GM18505 (cell line): ENCODE measurements around the gene WDR77.
A peak's percentile ranks its signal among the peaks of the same experiment; 100 is the strongest.

Experiments
- ATAC-seq: cut with Tn5 transposase; IDR thresholded peaks from one replicate; pipeline ENCODE4 v1.9.1; 2021; ENCODE audit not compliant: unreplicated experiment
- POLR2A ChIP-seq: IDR thresholded peaks from 4 replicates; pipeline ENCODE4 v1.6.1; 2011; ENCODE audit warnings: borderline replicate concordance; ENCODE audit not compliant: insufficient read depth, insufficient read length; ENCODE audit errors: extremely low read depth

Gene WDR77

GRCh38 chr1:111448918-111449702 is at the start of gene WDR77, which contains the start of gene ATP5PB:
WDR77 (minus strand) TSS chr1:111449256; CDS start chr1:111449169, 87 bp downstream.
ATP5PB (plus strand) TSS chr1:111449464; CDS start chr1:111449542, 78 bp downstream.
- ATAC-seq, result peak; percentile 94
- TF ChIP-seq POLR2A, result peak; percentile 70

DNA sequence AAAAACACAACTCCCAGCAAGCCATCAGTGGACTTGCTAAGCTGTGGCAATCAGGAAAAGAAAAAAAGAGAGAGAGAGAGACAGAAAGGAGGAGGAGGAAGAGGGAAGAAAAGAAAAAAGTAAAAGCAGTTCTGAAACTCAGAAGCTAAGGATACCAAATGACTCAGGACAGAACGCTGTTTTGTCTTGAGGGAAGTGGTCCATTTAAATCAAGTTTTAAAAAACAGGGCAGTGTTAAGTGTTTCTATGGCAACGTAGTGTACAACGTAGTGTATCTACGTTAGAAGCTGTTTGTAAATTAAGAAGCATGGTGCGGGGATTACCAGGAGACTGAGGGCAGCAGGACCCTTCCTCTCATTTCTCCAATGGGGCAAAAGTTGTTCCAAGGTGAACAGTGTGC is 48.5 kb upstream of the WDR77 start:
- ATAC-seq, result no peak
- no peak for TF ChIP-seq POLR2A

DNA sequence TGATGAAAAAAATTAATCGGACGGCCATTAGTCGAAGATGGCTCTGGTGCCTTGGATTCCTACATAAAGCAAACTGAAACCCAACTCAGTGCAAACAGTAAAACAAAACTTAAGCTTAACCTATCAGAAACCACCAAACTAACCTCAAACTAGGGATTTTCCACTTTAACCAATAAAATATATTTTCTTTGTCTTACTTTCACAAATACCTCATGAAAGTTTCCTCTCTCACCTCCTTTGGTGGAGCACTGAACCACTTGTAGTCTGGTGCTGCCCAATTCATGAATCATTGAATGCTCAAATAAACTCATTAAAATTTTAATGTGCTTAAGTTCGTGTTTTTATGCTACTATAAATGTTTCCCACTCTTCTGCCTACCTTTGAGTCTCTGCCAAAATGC is 47.3 kb upstream of the WDR77 start:
- ATAC-seq, result no peak
- no peak for TF ChIP-seq POLR2A

GRCh38 chr1:111491070-111491469 is 42.0 kb upstream of the WDR77 start:
- no peak for ATAC-seq
- TF ChIP-seq POLR2A, result no peak

DNA sequence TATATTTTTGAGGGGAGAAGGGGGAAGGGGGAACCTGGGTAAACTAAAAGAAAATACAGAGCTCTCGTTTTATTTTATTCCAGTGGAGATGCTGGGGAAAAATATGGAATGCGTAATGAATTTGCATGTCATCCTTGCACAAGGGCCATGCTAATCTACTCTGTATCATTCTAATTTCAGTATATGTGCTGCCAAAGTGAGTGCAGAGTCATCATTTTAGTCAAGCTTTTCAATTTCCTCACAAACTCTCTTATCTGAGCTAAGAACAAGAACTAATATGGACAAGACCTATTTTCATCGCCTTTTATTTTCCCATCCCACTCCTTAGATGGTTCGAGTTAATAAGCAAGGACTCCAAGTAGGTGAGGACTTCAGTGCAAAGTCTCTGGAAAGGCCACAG is 41.2 kb upstream of the WDR77 start:
- ATAC-seq, result no peak
- no peak for TF ChIP-seq POLR2A

DNA sequence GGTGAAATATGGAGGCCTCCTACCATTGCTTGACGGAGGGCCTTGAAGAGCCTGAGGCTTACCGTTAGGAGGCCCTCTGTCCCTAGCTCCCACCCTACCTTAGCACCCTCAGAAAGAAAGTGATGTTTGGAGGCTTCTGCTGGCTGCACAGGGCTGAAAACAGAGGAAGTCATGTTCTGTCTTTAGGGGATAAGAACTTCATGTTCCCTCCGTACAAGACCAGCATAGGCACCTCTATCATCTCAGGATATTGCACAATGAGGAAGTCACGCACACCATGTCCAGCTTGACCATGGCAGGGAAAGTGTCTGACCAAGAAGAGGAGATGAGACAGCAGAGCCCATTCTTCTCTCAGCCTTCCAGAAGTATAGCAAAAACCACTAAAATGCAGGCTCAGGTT is 40.5 kb upstream of the WDR77 start:
- ATAC-seq, result no peak
- no peak for TF ChIP-seq POLR2A

DNA sequence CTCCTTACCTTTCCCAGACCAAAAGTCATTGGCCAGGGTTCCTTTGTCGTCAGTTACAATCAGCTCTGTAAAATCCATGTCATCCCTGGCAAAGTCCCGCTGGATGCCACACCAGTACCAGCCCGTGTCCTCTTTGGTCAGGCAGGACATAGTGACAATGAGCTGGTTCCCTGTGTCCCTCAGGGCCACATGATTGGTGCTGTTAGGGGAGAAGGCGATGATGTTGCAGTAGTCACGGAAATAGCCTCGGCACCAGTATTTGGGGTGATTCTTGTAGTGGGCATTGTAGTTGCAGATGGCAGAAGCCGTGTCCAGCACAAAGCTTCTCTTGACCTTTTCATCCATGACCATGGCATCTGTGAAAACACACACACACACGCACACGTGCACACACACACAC is 39.6 kb upstream of the WDR77 start:
- no peak for ATAC-seq
- no peak for TF ChIP-seq POLR2A

- no peak for TF ChIP-seq POLR2A
- ATAC-seq, result no peak
Observed at GRCh38 chr1:111487133-111487532, 38.1 kb upstream of the WDR77 start.

GRCh38 chr1:111486431-111486830 is 37.4 kb upstream of the WDR77 start:
- TF ChIP-seq POLR2A, result no peak
- ATAC-seq, result no peak

DNA sequence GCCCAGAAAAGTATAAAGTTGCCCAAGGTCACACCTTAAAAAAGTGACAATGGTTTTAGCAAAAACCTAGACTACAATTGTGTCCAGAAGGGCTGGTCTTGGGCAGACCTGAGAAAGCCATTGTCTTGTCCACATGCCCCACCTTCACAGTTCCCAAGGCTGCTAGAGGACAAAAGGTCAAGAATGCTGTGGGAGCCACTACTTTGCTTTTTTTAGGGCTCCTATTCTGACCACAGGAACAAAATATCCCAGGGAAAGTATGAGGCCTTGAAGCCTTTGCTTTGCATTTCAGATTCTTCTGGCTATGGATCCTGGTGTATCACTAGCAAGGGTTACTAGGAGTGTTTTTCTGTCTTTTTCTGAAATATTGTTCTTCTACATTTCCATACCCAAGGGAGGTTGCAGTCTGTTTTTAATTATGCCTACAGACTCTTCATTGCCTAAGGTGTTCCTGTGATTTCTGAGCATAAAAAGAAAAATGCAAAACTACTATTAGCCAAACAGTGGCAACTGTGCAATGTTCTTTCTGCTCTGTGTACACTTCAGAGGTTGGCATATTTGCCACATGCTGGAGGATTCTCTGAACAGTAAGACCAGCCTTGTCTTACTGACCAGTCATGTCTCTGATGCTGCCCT is 35.5 kb upstream of the WDR77 start:
- TF ChIP-seq POLR2A, result no peak
- no peak for ATAC-seq

- no peak for TF ChIP-seq POLR2A
Observed at GRCh38 chr1:111483876-111484275, 34.8 kb upstream of the WDR77 start.

DNA sequence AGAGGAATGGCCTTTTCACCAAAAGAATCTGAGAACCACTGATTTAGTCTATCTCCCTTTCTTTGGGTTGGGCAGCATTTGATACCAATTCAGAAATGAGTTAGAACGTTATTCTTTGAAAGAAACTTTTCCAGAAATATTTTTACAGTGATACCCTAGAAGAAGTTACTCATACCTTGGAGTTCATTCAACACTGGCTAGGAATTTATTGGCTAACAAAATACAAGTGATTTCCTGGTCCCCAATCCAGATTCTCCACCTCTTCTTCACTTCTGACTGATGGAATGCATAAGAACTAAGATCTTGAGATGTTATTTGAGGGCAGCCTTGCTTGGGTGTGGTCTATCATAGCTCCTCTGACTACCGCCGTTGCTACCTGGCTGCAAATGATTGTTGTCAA is 34.1 kb upstream of the WDR77 start:
- ATAC-seq, result no peak
- no peak for TF ChIP-seq POLR2A

More at GRCh38 chr1:111483876-111484275, 34.8 kb upstream of the WDR77 start:
- ATAC-seq, result no peak

GRCh38 chr1:111481387-111482221 is 32.5 kb upstream of the WDR77 start:
- no peak for TF ChIP-seq POLR2A
- ATAC-seq, result peak; percentile 42

- no peak for TF ChIP-seq POLR2A
- no peak for ATAC-seq
Observed at GRCh38 chr1:111480674-111481073, 31.6 kb upstream of the WDR77 start.

GRCh38 chr1:111476761-111477309 is 27.8 kb upstream of the WDR77 start:
- no peak for TF ChIP-seq POLR2A
- ATAC-seq, result peak; percentile 69
